D341Med (cell line): ENCODE measurements around the gene GOSR1.
"Not testable (repeated sequence)": the region's sequence is repeated elsewhere in the genome, so short reads cannot be mapped to it uniquely, and the experiment has no call there.

Source experiments
- DNase-seq: peaks from one replicate; pipeline ENCODE4 v3.0.0; 2012; ENCODE audit warnings: low spot score

The GOSR1 gene

DNA sequence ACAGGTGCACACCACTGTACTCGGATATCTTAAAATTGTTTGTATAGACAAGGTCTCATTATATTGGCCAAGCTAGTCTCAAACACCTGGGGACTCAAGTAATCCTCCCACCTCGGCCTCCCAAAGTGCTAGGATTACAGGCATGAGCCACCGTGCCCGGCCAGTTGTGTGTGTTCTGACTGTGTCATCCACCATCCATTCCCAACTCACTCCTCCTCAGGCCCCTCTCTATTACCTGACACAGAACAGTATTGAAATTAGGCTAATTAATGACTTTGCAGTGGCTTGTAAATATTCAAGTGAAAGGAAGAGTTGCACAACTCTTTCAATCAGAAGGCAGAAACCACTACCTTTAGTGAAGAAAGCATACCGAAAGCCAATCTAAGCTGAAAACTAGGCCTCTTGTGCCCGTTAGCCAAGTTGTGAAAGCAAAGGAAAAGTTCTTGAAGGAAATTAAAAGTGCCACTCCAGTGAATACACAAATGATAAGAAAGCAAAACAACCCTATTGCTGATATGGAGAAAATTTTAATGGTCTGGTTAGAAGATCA, 28.7 kb downstream of the GOSR1 start:
- no peak for DNase-seq

DNA sequence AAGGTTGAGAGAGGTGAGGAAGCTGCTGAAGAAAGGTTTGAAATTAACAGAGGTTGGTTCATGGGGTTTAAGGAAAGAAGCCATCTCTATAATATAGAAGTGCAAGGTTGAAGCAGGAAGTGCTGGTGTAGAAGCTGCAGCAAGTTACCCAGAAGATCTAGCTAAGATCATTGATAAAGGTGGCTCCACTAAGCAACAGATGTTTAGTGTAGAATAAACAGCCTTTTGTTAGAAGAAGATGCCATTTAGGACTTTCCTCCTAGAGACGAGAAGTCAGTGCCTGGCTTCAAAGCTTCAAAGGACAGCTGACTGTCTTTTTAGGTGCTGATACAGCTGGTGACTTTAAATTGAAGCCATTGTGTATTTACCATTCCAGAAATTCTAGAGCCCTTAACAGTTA, 29.3 kb downstream of the GOSR1 start:
- DNase-seq: no peak

DNA sequence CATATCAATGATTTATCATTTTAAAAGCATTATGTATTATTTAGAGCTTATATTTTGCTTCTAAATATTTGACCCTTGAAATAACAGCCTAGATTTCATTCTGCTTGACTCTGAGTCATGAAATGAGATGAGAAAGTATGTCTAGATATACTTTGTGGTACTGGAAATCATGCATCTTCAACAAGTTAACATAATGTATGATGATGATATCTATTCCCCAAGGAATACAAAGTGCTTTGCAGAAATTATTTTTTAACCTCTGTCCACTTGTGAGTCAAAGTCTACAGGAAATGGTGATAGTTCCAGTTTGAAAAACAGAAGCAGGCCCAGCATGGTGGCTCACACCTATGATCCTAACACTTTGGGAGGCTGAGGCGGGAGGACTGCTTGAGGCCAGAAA, 36.1 kb downstream of the GOSR1 start:
- DNase-seq: no peak

DNA sequence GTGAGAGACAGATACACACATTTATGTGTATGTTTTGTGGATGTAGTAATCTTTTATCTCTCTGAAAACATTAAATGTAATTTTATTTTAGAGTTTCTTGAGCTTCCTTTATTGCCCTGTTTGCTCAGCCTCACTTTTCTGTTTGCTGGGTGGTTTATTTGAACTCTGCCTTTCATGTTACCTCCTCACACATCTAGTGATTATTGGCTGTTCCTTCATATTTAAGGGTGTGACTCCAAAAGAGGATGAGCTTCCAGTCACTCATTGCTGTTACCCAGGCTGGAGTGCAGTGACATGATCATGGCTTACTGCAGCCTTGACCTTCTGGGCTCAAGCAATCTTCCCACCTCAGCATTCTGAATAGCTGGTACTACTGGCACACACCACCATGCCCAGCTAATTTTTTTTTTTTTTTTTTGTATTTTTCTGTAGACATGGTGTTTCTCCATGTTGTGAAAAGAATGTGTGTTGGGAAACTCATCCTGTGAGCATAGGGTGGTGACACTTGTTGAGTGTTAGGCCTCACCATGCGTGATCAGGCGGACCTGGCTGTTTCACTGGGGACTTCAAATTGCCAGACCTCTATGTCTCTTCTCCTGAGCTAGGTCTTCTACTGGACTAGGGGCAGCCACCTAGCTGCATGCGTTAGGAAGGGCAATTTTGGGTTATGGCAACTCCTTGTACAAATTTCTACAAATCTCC, 37.8 kb downstream of the GOSR1 start:
- DNase-seq: no peak

DNA sequence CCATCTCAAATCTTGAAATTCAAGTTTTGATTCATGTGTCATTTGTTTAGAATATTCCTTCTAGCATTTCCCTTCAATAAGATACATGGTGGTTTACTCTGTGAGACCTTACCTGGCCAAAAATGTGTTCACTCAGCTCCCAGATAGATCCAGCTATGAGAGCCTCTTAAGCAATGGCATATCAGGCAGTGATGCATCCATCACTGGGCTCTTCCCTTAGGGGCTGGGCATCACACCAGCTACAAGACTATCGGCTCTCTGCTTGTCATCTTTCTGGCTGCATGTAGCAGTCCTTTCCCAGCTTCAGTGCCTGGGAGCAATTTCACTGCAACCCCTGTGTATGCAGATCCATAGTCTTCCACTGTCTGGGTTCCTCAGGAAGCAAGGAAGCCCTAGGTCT, 40.6 kb downstream of the GOSR1 start:
- DNase-seq: no peak

DNA sequence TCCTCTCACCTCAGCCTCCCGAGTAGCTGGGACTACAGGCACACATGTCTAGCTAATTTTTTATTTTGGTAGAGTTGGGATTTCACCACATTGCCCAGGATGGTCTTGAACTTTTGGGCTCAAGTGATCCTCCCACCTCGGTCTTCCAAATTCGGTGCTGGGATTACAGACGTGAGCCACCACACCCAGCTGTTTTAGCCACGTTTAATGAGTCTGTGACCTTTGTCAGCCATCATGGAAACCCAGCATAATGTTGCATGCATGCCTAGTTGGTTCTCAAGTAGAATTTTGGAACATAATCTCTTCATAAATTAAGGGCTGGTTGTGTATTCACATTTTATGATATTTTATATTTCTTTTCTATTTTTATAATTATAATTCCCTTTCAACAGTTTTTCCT, 42.0 kb downstream of the GOSR1 start:
- DNase-seq: no peak

DNA sequence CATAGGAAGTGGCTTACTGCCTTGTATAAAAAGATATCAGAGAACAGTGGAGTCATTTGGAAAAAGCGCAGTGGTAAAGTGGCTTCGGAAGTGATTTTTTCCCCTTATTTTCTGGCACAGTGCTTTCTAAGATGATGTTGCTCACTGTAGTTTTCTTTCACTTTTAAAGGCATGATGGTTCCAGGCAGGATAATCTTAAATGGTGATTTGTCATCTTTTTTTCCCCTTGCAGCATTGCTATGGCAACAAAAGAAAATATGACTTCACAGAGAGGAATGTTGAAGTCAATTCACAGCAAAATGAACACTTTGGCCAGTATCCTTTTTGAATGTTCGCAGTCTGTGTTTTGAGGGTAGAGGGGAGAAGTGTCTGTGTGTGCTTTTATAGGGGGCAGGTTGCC, 42.5 kb downstream of the GOSR1 start:
- DNase-seq: no peak

DNA sequence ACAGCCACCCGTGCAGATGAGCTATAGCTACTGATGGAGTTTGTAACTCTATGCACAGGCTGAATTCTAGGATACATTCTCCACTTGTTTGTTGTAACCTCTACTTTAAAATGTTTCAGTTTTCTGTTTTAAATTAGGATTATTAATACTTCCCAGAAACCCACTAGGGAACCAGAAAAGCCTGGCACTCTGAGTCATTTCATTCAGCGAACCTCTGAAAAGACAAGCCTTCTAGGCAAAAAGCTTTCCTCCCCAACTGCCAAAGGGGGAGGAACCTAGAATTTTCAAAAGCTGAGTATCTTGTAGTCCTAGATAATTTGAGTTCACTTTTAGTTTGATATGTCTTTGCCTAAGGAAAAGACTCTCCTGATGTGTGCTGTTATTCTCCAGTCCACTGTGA, 43.2 kb downstream of the GOSR1 start:
- no peak for DNase-seq

DNA sequence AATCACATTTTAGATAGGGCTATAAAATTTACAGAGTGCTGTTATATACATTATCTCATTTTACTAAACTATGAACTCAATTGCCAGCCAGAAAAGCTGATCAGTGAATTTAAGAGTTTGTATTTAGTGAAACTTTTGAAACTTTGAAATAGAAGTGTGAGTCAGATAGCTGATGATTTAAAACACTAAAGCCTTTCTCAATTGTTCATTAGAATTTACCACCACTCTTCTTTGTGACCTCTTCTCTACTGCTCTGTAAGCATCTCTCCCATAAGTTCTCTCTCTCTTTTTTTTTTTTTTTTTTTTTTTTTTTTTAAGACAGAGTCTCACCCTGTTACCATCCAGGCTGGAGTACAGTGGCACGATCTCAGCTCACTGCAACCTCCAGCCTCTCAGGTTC, 43.7 kb downstream of the GOSR1 start:
- no peak for DNase-seq

DNA sequence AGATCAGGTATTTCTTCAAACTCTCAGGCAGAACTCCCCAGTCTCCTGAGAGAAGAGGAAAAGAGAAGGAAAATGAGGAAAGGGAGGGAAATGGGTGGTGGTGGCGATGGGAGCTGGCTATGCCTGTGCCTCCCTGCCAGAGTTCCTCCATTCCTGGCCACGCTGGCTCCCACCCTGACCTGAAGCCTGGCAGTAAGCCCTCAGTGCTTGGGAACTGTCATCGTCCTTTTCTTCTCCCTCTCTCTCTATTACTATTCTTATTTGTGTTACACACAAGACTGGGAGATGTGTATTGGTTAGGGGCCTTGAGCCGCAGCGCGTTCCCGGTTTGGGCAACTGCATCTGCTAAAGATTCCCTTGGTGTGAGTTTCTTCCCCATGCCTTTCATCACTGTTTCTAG, 44.6 kb downstream of the GOSR1 start:
- no peak for DNase-seq

DNA sequence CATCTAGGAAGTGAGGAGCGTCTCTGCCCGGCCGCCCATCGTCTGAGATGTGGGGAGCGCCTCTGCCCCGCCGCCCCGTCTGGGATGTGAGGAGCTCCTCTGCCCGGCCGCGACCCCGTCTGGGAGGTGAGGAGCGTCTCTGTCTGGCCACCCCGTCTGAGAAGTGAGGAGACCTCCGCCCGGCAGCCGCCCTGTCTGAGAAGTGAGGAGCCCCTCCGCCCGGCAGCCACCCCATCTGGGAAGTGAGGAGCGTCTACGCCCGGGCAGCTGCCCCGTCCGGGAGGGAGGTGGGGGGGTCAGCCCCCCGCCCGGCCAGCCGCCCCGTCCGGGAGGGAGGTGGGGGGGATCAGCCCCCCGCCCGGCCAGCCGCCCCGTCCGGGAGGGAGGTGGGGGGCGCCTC, 46.0 kb downstream of the GOSR1 start:
- DNase-seq: not testable (repeated sequence)

DNA sequence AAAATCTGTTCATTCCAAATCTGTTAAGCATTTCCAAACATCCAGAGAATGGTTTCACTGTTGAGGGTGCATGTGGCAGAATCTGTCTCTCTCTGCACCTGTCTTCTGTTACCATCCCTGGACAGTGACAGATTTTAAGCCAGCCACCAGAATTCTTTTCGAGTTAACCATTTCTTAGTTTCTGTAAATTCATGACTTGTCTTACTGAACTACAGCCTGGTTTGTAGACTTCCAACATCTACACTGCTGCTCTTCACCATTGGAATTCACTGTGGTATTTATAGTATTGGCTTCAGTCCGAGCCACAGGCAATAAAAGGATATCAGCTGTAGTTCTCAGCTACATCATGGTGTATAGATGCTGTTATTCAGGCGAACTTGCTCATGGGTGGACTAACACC, 47.6 kb downstream of the GOSR1 start:
- no peak for DNase-seq

DNA sequence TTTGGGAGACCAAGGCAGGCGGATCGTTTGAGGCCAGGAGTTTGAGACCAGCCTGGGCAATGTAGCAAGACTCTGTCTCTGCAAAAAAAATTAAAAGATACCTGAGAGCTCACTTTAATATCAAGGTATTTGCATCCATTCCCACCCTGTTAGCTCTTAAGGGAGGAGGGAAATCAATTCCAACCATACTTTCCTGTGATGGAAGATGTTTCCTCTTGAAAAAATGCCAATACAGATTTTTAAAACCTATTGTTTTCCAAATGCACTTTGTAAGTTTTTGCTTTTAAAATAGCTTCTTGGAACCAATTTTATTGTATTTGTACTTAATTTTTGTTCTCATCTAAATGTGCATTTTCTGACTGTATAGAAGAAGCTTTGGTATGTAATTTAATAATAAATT, 49.2 kb downstream of the GOSR1 start:
- DNase-seq: no peak

DNA sequence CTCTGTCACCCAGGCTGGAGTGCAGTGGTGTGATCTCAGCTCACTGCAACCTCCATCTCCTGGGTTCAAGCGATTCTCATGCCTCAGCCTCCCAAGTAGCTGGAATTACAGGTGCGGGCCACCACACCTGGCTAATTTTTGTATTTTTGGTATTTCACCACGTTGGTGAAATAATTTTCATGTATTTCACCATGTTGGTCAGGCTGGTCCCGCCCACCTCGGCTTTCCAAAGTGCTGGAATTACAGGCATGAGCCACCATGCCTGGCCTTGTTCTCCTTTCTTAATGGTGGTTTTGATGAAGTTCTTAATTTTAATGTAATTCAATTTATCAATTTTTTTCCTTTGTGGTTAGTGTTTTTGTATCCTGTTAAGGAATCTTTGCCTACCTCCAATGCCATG, 51.5 kb downstream of the GOSR1 start:
- not testable (repeated sequence) for DNase-seq

DNA sequence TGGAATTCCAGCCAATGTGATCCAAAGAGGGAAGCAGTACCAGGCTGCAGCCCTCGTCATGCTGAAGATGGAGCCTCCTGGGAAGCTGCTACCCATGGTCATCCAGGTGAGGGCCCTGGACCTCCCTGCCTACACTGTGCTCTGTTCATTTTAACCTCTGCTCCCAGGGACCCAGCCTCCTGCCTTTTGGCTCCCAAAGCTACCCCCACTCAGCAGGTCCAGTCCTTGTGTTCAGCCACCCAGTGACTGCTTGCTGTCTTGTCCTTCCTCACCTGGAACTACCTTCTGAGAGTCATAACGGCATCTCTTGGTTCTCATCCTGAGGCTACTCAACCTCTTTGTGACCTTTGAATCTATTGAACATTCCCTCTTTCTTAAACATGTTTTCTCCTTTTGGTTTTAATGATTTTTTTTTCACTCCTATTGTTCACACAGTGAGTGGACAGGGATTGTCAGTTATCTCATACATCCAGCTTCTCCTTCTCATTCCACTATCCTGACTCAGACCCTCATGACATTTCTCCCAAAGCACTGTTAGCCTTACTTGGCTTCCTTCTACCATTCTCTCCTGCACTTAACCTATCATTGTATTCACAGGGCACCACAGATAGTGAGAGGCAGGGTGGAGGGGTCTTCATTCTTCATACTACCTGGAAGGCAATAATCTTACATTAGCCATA, 53.3 kb downstream of the GOSR1 start:
- DNase-seq: no peak

DNA sequence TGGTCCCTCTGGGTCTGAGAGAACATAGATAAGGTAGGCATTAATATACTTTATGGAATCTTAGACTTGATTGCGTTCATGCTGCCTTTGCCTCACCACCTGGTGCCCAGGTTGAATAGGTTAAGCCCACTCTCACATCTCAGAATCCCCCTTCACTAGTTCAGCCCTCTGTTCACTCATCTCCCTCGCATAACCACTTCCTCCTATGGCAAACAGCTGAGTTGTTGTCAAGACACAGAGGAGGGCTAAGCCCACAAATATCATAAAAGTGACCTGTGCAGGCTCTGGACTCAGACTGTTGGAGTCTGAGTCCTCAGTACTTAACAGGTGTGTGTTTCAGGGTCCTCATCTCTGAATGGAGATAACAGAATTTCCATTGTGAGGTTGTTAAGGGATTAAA, 55.7 kb downstream of the GOSR1 start:
- no peak for DNase-seq

DNA sequence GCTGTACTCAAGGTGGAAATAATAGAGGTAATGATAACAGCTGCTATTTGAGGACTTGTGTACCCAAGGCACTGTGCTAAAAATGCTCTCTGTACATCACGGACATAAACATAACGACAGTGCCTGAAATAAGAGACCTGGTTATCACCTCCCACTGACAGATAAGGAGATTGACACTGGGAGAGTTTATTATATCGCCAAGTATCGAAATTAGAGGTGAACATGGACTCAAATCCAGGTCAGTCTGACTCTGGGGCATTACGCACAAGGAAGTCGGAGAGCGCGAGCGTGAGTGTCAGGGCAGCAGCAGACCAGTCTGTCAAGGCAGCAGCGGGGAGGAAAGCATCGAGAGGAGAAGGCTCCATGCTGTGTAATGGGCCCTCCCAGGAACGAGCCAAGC, 57.1 kb downstream of the GOSR1 start:
- no peak for DNase-seq

DNA sequence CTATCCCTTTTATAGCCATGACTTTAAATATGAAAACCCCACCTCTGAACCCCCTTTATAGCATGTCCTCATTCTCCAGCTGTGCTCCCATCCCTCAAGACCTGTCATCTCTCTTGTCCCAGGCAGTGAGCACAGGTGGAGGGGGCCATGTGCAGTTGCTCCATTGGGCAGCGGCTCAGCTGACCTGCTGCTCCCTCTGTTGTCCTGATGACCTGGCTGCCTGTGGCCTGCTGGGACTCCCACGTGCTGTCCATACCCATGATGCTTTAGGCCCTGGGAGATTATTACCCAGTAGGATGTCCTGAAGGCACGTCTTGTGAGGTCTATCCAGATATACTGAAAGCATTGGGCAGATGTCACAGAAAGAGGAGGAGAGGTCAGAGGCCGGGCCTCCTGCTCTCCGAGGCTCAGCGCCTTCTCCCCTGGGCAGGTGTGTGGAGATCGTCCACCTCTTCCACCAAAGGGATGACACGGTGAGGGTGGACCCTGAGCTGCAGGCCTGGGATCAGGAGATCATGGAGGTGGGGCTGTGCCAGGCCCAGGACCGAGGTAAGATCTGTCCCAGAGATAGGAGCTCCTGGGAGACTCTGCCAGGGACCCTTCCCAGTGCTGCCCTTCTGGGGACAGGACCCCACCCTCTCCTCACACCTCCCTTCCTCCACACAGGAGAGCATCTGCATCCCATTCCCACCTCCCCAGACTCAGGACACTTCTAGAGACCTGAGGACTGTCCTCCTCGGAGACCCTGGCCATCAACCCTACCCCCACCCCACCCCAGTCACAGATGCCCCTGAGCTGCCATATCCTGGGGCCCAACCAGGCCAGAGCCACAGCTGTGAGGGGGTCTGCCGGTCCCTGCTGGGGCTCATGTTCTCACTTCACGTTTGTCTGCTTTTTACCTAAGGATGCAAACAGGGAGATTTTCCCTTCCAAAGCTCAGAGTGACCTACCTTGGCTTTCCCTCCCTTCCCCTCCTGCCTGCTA, 58.0 kb downstream of the GOSR1 start:
- no peak for DNase-seq

DNA sequence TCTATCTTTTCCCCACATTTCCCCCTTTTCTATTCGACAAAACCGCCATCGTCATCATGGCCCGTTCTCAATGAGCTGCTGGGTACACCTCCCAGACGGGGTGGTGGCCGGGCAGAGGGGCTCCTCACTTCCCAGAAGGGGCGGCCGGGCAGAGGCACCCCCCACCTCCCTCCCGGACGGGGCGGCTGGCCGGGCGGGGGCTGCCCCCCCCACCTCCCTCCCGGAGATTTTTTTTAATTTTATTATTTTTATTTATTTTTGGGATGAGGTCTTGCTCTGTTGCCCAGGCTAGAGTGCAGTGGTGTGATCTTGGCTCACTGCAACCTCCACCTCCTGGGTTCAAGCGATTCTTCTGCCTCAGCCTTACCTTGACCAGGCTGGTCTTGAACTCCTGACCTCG, 59.6 kb downstream of the GOSR1 start:
- DNase-seq: not testable (repeated sequence)

DNA sequence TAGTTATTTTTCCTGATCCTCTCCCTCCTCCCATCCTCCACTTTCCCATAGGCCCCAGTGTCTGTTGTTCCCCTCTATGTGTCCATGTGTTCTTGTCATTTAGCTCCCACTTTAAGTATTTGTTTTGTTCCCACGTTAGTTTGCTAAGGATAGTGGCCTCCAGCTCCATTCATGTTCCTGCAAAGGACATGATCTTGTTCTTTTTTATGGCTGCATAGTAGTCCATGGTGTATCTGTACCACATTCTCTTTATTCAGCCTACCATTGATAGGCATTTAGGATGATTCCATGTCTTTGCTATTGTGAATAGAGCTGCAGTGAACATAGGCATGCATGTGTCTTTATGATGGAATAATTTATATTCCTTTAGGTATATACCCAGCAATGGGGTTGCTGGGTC, 60.5 kb downstream of the GOSR1 start:
- not testable (repeated sequence) for DNase-seq

DNA sequence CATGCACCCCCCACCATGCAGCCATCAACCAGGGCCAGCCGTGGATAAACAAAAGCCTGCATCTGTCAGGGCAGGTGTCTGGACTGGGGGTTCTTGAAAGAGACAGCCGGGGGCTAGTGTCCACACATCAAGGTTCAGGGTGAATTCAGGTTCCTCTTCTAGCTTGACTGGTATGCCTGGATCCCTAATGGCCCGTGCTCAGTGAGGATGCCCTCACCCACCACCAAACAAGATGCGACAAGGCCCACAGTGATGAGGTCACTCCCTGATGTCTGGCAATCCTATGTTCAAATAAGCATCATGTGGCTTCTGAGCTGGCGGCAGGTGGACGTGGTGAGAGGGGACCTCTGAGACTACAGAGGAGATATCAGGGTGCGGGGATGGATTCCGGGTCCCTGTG, 64.6 kb downstream of the GOSR1 start:
- no peak for DNase-seq

DNA sequence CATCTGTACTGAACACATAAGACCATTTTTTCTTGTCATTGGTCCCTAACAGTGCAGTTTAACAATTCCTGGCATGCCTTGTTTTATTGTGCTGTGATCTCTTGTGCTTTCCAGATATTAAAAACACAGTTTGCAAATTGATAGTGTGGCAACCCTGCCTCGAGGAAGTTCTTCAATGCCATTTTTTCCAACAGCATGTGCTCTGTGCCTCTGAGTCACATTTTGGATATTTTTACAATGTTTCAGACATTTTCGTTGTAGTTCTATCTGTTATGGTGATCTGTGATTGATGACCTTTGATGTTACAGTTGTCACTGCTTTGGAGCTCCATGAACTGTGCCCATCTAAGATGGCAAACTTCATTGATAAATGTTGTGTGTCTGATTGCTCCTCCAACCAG, 66.2 kb downstream of the GOSR1 start:
- DNase-seq: no peak

DNA sequence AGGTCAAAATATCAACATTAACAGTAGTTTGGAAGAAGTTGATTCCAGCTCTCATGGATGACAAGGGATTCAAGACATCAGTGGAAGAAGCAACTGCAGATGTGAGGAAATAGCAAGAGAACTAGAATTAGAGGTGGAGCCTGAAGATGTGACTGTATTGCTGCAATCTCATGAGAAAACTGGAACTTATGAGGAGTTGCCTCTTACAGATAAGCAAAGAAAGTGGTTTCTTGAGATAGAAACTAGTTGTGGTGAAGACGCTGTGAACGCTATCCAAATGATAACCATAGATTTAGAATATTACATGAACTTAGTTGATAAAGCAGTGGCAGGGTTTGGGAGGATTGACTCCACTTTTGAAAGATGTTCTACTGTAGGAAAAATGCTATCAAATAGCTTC, 67.8 kb downstream of the GOSR1 start:
- no peak for DNase-seq
